GM19438 (cell line): ENCODE measurements around the gene NHS.

ENCODE experiments used
- ATAC-seq: cut with Tn5 transposase; IDR thresholded peaks from one replicate; pipeline ENCODE4 v1.9.1; 2021; ENCODE audit warnings: low read depth; ENCODE audit not compliant: unreplicated experiment

NHS gene

GRCh38 chrX:17706676-17707075 is 331.7 kb downstream of the NHS start:
- no peak for ATAC-seq

- no peak for ATAC-seq
Measured at GRCh38 chrX:17707731-17708130, 332.7 kb downstream of the NHS start.

- no peak for ATAC-seq
Measured at GRCh38 chrX:17710871-17711301, 335.9 kb downstream of the NHS start.

- no peak for ATAC-seq
Measured at GRCh38 chrX:17713288-17713687, 338.3 kb downstream of the NHS start.

GRCh38 chrX:17718649-17719165 is 343.7 kb downstream of the NHS start:
- ATAC-seq, result no peak

GRCh38 chrX:17719711-17720110 is 344.7 kb downstream of the NHS start:
- ATAC-seq, result no peak

- no peak for ATAC-seq
Measured at GRCh38 chrX:17721715-17722114, 346.7 kb downstream of the NHS start.

GRCh38 chrX:17725181-17725580 is 350.2 kb downstream of the NHS start:
- no peak for ATAC-seq

GRCh38 chrX:17732138-17732783 is 357.3 kb downstream of the NHS start:
- ATAC-seq, result no peak

GRCh38 chrX:17735406-17735805 is 360.4 kb downstream of the NHS start:
- no peak for ATAC-seq

GRCh38 chrX:17736478-17736855 is 361.5 kb downstream of the NHS start:
- no peak for ATAC-seq

GRCh38 chrX:17736856-17737709 is 362.1 kb downstream of the NHS start, which contains the start of gene SCML1:
Gene SCML1, plus strand, starts transcription at chrX:17737493. Its CDS starts 6,694 bp downstream, at chrX:17744187.
- no peak for ATAC-seq

GRCh38 chrX:17737710-17737985 is 362.6 kb downstream of the NHS start:
- ATAC-seq, result no peak

- no peak for ATAC-seq
Measured at GRCh38 chrX:17737986-17738713, 363.1 kb downstream of the NHS start.

- no peak for ATAC-seq
Measured at GRCh38 chrX:17738737-17739535, 363.9 kb downstream of the NHS start.

GRCh38 chrX:17740137-17741122 is 365.4 kb downstream of the NHS start:
- no peak for ATAC-seq

- no peak for ATAC-seq
Measured at GRCh38 chrX:17741123-17741511, 366.1 kb downstream of the NHS start.

GRCh38 chrX:17743913-17744312 is 368.9 kb downstream of the NHS start:
- no peak for ATAC-seq

GRCh38 chrX:17744896-17745523 is 370.0 kb downstream of the NHS start:
- no peak for ATAC-seq
